GM21576 (cell line): Measurements from ENCODE around the gene OSBPL10.
"Not testable (repeated sequence)": the region's sequence is repeated elsewhere in the genome, so short reads cannot be mapped to it uniquely, and the experiment has no call there.

Source experiments
- ATAC-seq: cut with Tn5 transposase; IDR thresholded peaks from one replicate; pipeline ENCODE4 v1.9.1; 2021; ENCODE audit warnings: mild to moderate bottlenecking, moderate library complexity; ENCODE audit not compliant: unreplicated experiment

The OSBPL10 gene

DNA sequence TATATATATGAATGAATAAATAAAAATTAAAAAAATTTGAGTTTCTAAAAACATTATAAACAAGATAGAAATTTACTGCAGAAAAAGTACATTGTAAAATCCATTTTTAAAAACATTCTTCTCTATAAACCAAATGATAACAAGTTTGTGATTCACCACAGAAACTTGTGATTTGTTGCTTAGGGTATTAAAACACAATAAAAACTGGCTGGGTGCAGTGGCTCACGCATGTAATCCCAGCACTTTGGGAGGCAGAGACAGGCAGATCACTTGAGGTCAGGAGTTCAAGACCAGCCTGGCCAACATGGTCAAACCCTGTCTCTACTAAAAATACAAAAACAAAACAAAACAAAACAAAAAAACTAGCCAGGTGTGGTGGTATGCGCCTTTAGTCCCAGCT, 197.2 kb downstream of the OSBPL10 start:
- not testable (repeated sequence) for ATAC-seq

DNA sequence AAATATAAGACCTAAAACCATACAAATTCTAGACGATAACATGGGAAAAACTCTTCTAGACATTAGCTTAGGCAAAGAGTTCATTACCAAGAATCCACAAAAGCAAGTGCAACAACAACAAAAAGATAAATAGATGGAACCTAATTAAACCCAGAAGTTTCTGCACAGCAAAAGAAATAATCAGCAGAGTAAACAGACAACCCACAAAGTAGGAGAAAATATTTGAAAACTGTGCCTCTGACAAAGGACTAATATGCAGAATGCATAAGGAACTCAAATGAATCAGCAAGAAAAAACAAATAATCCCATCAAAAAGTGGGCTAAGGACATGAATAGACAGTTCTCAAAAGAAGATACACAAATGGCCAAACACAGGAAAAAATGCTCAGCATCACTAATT, 198.8 kb downstream of the OSBPL10 start:
- not testable (repeated sequence) for ATAC-seq

DNA sequence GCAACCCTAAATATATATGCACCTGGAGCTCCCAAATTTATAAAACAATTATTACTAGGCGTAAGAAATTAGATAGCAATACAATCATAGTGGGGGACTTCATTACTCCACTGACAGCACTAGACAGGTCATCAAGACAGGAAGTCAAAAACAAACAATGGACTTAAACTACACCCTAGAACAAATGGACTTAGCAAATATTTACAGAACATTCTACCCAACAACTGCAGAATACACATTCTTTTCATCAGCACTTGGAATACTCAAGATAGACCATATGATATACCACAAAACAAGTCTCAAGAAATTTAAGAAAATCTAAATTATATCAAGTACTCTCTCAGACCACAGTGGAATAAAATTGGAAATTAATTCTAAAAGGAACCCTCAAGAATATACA, 201.5 kb downstream of the OSBPL10 start:
- no peak for ATAC-seq

DNA sequence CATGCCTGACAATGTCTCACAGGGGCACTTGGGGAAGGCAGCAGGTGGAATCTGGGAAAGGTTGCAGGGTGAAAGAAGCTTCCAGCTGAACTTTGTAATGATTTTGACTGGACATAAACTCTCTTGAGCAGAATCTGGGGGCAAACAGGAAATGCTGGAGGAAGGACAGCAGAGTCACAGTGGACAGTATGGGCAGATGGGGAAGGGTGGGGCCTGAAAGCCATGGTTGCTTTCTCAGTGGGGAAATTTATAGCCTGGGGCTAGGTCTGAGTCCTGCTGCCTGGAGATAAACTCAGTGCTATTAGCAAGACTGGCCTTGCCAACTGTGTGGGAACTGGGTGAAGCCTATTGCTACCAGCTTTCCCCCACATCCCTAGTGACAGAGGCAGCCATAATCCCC, 203.2 kb downstream of the OSBPL10 start:
- no peak for ATAC-seq

DNA sequence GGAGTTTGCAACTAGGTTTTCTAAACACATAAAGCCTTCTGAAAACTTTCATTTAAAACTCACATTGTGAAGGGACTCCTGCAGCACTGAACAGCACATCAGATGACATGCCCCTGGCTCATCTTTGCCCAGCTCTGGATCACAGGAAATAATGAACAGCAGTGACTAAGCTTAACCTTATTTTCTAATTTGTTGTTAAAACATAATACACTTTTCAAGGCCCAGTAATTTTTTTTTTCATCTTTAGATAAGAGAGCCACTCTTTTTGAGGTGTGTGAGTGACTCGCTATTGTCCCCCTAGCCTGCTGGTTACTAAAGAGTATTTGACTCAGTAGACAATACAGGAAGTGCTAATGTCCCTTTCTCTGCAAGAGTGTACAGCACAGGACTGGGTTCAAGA, 204.0 kb downstream of the OSBPL10 start:
- no peak for ATAC-seq

DNA sequence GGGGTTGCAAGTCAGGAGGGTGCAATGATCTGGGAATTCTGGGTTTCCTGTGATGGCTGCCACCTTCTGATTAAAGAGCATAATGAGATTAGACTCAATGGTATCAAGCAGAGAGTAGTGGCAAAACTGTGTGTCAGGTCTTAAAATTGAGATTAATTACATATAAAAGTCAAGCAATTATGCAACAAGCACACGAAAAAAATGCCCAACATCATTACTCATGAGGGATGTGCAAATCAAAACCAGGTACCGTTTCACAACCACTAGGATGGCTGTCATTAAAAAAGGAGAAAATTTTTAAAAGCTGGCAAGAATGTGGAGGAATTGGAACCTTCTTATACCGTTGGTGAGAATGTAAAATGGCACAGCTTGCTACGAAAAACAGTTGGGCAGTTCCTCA, 205.0 kb downstream of the OSBPL10 start:
- ATAC-seq, result no peak

DNA sequence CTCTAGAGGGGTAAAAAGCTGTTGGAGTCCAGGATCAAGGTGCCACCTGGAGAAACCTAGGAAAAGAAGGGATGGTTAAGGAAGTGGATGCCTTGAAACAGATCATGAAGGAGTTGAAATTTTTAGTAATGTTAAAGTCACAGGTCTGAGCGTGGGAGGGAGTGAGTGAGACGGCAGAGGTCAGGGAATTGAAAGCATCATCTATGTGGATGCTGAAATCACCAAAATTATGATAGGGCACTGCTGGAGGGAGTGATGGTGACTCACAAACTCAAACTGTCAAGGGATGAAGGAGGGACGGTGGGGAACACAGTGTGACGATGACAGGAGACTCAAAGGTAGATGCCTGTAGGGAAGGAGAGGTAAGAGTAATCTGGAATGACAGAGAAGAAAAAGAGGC, 205.7 kb downstream of the OSBPL10 start:
- no peak for ATAC-seq

DNA sequence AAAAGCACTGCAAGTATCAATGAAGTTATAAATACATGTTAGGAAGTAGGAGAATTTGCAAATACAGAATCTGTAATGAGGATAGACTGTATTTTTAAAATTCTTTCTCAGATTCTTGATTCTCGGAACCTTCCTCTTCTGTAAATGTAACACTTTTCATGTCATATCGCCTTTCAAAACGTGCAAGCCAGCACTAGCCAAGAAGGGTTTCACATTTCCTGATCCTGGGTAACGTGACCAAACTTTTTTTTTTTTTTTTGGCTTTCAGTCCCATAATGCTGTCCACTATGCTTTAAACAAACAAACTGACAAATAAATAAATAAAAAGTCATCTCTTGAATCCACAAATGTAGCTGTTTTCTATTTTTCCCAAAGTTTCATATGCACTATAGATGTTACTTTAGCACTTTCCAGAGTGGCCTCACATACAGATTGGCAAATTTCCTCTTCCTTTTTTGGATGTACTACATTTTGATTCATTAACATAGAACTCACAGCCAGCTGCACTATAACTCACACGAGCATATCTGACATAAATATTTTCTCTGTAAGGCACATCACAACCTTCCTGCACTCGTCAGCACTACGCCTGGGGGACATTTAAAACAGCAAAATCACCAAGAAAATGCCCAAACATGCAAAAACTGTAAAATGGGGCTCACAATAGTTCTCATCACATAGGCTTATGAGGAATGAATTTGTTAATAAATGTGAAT, 208.1 kb downstream of the OSBPL10 start:
- no peak for ATAC-seq

DNA sequence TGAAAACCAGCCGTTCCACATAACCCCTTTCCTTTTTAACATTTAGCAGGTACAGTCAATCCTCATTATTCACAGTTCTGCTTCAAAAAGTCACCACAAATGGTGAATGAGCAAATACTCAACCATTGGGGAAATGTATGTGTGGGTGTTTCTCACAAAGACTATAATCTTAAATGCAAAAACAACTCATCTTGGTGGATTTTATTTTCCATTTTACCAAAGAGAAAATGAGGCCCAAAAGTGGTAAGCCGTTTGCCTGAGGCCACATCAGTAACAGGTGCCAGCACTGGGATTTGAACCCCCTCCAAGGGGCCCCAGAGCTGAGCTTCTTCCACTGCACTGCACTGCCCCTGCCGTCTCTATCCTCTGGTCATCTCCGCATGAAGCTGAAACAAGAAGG, 208.8 kb downstream of the OSBPL10 start:
- no peak for ATAC-seq

DNA sequence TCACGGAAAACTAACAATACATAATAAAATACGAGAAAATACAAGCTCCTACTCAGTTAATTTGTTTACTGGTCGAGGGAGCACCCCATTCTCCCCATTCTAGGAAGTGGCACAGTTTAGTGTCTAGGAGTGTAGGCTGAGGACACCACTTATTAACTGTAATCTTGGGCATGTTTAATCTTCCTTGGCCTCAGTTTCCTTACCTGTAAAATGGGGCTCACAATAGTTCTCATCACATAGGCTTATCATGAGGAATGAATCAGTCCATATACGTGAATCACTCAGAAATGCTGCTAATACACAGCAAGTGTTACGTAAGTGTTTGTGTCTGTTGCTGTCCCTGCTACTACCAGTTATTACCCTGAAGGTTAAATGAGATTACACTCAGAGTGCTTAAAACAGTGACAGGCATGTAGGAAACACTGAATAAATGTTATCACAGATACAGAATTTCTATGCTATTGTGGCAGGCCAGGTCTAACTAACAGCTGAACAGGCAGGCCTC, 210.2 kb downstream of the OSBPL10 start:
- no peak for ATAC-seq

DNA sequence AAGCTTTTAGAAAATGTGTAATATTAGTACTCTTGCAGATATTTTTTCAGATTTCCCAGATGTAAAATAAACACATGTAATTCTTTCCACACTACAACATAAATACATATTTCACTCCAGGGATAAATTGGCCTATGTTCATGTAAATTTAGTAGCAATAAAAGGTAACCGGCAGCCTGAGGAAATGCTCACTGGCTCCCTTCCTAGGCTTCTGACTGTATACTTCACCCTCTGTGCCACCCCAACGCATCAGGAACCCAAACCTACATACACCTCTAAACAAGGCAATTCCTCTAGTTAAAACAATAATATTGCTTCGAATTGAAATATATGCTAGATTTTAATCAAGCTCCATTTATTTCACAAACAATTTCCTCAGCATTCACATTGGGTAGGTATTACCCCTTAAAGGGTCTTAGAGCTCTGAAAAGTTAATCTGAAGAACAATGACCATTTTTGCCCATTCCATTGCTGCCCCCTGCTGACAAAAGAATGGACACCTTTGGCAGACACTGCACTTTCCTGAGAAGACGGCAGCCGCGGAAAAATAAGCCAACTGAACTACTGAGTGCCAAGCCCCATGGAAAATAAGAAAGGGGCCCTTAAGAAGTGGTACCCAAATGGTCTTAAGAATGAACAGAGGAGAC, 212.5 kb downstream of the OSBPL10 start:
- ATAC-seq, result no peak

DNA sequence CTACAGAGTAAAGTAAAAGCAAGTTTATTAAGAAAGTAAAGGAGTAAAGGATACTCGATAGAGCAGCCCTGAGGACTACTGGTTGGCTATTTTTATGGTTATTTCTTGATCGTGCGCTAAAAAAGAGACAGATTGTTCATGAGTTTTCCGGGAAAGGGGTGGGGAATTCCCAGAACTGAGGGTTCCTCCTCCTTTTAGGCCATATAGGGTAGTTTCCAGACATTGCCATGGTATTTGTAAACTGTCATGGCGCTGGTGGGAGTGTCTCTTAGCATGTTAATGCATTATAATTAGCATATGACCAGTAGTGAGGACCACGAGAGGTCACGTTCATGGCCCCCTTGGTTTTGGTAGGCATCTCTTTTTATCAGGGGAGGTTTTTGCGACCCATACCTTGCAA, 213.1 kb downstream of the OSBPL10 start:
- ATAC-seq, result no peak

DNA sequence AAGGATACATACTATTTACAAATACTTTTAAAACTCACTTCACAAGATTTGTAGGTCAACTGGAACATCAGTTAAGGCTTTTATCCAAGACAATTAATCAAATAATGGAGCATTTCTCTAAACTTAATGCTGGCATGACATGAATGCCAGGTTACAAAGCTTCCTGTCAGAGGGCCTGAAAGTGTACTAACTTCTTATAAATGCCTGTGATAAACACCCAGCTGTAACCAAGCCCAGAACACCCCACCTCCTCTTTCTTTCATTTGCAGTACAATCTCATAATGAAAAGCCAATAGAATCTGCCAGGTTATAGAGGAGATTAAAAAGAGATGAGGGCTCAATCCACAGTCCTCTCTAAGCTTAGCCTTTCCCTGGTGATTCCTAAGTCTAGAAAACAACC, 214.4 kb downstream of the OSBPL10 start:
- no peak for ATAC-seq

DNA sequence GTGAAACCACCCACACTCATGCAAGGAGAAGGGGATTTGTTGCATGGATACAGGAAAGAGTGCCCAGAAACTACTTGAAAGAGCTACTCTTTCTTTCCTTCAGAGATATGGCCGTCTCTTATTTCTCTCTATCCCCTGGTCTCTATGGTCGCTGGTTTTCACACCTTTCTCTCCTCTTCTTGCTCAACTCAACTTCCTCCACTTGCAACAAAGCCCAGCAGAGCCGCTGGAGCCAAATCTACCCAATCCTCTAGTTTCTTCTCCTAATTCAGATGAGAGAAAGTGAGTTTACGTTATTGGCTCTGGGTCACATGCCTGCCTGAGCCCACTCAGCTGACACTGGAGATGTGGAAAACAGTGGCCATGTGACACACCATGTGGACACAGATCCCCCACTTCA, 215.2 kb downstream of the OSBPL10 start:
- ATAC-seq, result no peak

DNA sequence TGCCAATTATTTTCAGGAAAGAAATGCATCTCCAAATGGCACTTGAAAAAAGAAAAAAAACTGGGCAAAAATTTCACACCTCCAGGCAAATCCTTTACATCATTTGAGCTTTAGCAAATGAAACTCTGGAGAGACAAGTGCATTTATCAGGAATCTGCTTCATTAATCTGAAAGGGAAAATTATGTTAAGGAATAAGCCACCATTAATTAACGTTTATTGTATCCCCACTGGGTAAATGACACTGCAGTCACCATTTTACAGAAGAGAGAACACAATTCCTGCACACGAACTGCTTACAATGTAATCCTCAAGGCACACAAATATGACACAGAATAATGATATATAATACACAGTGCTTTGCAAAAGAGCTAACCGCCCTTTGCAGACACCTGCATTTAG, 217.3 kb downstream of the OSBPL10 start:
- no peak for ATAC-seq

DNA sequence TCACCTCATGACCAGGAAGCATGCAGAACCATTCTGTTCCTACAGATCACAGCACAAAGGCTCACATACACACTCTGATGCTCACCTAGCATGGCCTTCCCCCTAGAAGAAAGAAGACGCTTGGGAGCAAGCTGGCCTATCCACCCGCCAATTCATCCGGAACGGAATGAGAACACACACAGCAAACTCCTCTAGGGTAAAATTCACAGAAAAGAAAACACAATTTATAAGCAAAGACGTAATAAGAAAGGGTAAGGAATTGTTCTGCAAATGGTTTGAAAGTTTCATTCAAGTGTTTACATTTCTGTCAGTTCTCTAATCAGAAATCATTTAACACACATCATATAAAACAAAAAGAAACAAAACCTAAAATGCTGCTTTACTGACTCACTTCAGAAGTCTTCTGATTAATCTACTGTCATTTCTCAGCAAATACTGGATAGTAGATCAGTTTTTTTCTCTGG, 218.1 kb downstream of the OSBPL10 start:
- ATAC-seq, result no peak

DNA sequence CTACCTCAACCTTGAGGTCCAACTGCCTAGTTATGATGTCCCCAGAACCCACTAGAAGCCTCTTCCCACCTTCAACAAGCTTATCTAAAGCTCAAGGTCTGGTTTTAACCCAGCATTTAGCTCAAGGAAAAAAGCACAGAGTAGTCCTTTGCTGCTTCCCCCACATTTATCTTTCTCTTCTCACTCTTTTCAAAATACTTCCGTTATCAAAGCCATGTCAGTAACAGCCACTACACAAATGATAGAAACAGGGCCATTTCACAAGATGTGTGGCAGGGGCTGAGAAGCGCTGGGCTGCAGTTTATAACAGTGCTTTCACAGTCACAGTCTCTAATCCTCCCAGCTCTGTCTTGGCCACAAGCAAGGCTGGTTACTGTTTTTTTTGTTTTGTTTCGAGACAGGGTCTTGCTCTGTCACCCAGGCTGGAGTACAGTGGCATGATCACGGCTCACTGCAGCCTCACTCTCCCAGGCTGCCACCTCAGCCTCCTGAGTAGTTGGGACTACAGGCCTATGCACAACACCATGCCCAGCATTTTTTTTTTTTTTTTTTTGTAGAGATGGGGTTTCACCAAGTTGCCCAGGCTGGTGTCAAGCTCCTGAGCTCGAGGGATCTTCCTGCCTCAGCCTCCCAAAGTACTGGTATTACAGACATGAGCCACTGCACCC, 218.8 kb downstream of the OSBPL10 start:
- no peak for ATAC-seq

DNA sequence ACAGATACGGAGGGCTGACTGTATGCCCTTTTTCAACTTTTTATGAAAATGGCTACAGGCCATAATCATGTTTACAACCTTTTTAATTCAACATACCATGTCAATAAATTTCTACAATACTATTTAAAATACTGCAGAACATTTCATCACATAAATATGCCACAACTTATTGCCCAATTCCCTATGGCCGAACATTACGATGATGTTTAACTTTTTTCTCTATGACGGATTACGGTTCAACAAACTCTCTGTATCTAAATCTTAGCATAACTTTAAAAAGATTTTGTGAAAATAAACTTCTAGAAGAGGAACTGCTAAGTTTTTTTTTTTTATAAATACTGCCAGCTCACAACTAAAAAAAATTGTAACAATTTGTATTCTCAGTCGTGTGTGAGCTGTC, 220.4 kb downstream of the OSBPL10 start:
- ATAC-seq, result no peak

DNA sequence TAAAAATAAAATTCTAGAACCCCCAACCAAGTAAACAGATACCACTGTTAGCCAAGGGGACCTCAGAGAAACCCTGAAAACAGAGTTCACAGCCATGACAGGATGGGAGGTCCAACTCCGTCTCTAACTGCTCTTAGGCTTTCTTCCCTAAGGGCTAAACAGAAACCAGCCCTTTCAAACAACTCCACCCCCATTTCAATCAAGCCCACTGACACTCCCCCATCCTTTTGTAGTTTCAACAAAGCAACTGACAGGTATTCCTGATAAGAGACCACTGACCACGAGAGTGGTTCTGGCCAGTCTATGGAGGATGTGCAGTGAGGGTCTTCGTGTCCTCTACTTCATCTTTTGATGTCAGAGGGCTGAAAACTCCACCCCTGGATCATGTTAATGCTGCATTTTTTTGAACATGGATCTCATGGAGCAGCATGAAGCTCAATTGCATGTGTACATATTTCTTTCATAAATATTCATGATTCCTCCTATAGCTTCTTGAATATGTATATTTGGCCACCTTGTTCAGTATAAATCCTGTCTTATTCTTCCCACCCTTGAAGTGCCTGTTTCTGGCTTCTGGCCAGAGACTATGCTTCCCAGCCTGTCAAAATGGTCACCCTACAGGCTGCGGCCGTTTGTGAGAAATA, 222.6 kb downstream of the OSBPL10 start:
- no peak for ATAC-seq

DNA sequence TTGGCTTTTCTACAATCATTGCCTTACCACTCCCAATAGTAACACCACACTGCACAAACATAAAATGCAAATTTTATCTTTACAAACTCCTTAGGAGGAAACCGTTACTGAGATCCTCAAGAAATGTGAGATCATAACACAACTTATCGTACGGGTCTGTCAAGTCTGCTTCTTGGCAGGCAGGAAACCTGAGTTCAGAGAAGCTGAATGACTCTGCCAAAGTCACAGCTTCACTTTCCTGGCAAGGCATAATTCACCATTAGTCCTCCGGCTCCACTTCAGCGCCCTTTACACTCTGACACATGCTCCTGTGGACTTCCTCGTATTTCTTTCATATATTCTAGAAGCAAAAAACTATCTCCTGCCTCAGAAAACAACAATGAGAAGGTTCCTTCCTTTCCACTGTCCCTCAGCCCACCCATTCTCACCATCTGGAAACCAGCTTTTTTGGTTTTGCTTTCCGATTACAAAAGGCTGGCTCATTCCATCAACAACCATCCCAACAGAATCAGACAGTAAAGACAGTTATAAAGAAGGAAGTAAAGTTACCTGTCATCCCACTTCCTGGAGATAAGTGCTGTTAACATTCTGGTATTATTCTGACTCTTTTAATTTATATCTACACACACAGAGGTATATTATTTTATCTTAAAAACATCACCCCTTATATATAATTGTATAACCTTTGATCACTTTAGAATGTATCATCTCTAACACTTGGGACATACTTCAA, 225.0 kb downstream of the OSBPL10 start:
- ATAC-seq, result no peak
